Fibroblast of peridontal ligament (primary cell): ENCODE results near the gene TAF7.
"Not testable (repeated sequence)": the region's sequence is repeated elsewhere in the genome, so short reads cannot be mapped to it uniquely, and the experiment has no call there.

ENCODE experiments used
- DNase-seq: peaks from one replicate; pipeline ENCODE4 v3.0.0-alpha.2; 2010; ENCODE audit errors: extremely low read depth

TAF7 gene

DNA sequence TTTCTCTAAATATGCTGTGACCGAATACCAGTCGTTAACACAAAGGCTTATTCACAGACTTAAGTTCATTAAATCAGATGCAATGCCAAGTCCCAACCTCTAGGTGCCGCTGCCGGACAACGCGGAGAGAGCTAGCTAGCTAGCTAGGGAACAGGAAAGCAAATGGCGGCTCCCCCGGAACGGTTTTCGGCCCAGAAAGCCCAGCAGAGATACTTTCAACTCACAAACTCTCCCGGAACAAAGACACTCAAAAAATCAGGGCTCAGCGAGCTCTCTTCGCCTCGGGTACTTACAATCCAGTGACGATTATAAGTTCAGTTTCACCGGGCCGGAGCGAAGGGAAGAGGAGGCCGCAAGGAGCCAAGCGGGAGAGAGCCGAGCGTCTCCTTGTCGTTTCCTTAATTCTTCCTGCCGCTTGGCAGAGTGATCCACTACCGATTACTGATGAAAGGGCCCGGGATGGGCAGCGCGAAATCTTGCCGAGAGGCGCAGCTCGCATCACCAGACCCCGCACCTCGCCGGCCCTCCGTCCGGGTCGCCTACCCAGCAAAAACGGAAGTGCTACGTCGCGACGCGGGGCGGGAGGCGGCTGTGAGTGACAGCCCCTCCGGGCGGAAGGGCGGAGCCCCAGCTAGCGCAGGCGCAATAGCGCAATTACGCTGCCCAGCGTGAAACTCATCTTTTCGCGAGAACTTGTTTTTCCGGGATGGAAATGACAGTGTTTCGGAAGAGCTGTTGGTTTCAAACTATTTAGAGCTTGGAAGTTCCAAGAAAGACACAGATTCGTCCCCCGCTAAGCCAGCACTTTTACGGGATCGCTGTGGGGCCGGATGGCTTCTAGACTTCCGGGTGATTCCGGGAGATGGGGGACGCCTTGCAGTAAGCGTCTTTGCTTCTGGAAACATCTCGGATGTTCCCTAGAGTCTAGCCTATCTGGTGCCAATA, at the start of gene TAF7:
Gene TAF7 (minus strand): TSS at position 560 of the 945 bp plus-strand sequence. CDS start 740 bp downstream, outside the sequence.
- peak; percentile 96 for DNase-seq

GRCh38 chr5:141366016-141366896, 45.7 kb upstream of the TAF7 start:
- no peak for DNase-seq

- no peak for DNase-seq
These were observed 43.5 kb upstream of the TAF7 start, which contains the start of gene PCDHGA5 for GRCh38 chr5:141363952-141364660. Gene PCDHGA5, plus strand, starts transcription at chr5:141364162. Its CDS starts 169 bp downstream, at chr5:141364331.

GRCh38 chr5:141362719-141363118, 42.1 kb upstream of the TAF7 start:
- DNase-seq = no peak

DNA sequence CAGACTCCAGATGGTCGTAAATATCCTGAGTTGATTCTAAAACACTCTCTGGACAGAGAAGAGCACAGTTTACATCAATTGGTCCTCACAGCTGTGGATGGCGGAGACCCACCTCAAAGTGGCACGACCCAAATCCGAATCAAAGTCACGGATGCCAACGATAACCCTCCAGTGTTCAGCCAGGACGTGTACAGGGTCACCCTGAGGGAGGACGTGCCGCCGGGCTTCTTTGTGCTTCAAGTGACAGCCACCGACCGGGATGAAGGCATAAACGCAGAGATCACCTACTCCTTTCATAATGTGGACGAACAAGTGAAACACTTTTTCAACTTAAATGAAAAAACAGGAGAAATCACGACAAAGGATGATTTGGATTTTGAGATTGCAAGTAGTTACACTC, 40.1 kb upstream of the TAF7 start:
- no peak for DNase-seq

DNA sequence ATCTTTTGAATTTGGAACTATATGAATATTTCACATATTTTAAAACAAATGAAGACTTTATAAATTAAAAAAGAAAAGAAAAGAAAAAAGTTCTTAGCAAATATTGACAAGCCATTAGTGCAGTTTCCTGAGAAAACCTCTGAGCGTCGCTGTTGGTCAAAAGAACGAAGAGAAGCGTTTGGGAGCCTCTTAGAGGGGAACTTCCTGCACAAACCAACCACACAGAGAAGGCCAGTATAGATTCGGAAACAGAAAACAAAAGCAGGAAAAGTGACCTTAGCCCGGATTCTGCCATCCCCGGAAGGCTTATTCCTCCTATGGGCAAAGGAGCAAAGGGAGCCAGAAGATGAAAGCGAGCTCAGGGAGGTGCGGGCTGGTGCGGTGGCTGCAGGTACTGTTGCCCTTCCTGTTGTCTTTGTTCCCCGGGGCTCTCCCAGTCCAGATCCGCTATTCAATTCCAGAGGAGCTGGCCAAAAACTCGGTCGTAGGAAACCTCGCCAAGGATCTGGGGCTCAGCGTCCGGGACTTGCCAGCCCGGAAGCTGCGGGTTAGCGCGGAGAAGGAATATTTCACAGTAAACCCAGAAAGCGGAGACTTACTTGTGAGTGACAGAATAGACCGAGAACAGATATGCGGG, 39.3 kb upstream of the TAF7 start, which contains the start of gene PCDHGB2:
Gene PCDHGB2 (plus strand): TSS at position 205 of the 637 bp plus-strand sequence. CDS start 142 bp downstream, at position 347.
- peak; percentile 57 for DNase-seq

- no peak for DNase-seq
These were observed 36.4 kb upstream of the TAF7 start for GRCh38 chr5:141356950-141357349.

GRCh38 chr5:141356133-141356532, 35.5 kb upstream of the TAF7 start:
- no peak for DNase-seq

DNA sequence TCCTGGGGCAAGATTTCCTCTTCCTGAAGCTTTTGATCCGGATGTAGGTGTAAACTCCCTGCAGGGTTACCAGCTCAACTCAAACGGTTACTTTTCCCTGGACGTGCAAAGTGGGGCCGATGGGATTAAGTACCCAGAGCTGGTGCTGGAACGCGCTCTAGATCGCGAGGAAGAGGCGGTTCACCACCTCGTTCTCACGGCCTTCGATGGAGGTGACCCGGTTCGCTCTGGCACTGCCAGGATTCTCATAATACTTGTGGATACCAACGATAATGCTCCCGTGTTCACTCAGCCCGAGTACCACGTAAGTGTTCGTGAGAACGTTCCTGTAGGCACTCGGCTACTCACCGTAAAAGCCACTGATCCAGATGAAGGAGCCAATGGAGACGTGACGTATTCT, 35.1 kb upstream of the TAF7 start:
- no peak for DNase-seq

DNA sequence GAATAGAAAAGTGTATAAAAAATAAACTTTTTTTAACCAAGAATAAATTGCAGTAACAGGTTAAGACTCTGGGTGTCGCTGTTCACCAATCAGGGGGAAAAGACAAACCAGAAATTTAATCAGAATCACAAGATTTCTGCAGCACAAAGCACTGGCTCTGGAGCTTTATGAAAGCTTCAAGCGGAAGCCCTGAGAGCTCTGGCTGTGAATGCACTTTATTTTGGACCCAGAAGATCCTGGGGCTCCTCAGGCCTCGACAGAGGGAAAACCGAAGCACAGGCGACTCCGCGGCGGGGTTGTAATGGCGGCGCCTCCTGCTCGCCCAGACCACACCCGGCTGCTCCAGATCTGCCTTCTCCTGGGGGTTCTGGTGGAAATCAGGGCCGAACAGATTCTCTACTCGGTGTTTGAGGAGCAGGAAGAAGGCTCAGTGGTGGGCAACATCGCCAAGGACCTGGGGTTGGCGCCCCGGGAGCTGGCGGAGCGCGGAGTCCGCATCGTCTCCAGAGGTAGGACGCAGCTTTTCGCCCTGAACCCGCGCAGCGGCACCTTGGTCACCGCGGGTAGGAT, 34.4 kb upstream of the TAF7 start, which contains the start of gene PCDHGA4:
Gene PCDHGA4 (plus strand): TSS at position 122 of the 570 bp plus-strand sequence. CDS start 87 bp downstream, at position 209.
- DNase-seq = peak; percentile 60

DNA sequence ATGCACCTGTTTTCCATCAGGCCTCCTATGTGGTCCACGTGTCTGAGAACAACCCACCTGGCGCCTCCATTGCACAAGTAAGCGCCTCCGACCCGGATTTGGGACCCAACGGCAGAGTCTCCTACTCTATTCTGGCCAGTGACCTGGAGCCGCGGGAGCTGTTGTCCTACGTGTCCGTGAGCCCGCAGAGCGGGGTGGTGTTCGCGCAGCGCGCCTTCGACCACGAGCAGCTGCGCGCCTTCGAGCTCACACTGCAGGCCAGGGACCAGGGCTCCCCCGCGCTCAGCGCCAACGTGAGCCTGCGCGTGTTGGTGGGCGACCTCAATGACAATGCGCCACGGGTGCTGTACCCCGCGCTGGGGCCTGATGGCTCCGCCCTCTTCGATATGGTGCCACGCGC, 31.0 kb upstream of the TAF7 start:
- no peak for DNase-seq

- peak; percentile 64 for DNase-seq
These were observed 29.5 kb upstream of the TAF7 start, which contains the start of gene PCDHGB1 for GRCh38 chr5:141349917-141350619. Gene PCDHGB1, plus strand, starts transcription at chr5:141350099. Its CDS starts 162 bp downstream, at chr5:141350261.

GRCh38 chr5:141346017-141346416, 25.4 kb upstream of the TAF7 start:
- not testable (repeated sequence) for DNase-seq

DNA sequence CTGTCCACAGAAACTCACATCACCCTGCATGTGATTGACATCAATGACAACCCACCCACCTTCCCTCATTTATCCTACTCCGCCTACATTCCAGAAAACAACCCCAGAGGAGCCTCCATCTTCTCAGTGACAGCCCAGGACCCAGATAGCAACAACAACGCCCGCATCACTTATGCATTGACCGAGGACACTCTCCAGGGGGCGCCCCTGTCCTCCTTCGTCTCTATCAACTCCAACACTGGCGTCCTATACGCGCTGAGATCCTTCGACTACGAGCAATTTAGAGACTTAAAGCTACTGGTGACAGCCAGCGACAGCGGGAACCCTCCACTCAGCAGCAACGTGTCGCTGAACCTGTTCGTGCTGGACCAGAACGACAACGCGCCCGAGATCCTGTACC, 24.7 kb upstream of the TAF7 start:
- no peak for DNase-seq

GRCh38 chr5:141343953-141344463, 23.4 kb upstream of the TAF7 start:
- DNase-seq = no peak

- peak; percentile 55 for DNase-seq
These were observed 22.8 kb upstream of the TAF7 start, which contains the start of gene PCDHGA3 for GRCh38 chr5:141343242-141343952. Gene PCDHGA3, plus strand, starts transcription at chr5:141343829. Its CDS starts 205 bp downstream, at chr5:141344034.

DNA sequence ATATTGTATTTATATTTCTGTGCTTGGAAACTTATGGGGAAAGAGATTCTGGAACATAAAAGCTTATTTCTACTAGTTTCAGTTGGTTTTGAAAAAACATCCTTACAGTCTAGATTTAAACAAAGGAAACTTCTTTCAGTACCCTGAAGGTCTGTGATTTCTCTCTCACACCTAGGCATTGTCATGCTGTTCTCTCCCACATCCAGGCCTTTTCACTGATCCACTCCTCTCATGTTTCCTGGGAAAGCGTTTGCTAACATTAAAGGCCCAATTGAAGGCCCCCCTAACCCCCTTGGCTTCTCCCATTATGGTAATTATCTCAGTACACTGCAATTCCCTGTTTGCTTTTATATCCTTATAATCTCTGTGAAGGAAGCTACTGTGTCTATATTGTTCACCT, 22.2 kb upstream of the TAF7 start:
- no peak for DNase-seq

- DNase-seq = not testable (repeated sequence)
These were observed 20.3 kb upstream of the TAF7 start for GRCh38 chr5:141340781-141341354.
